NT2/D1 (cell line): ENCODE measurements around the gene PDIK1L.
"Not testable (repeated sequence)": the region's sequence is repeated elsewhere in the genome, so short reads cannot be mapped to it uniquely, and the experiment has no call there.

Source experiments
- DNase-seq: peaks from one replicate; pipeline ENCODE4 v3.0.0-alpha.2; 2011; ENCODE audit warnings: low read depth, low spot score
- H3K27me3 ChIP-seq: 2 replicates; pipeline ENCODE4 v1.6.0; 2011; ENCODE audit warnings: mild to moderate bottlenecking; ENCODE audit not compliant: insufficient read length, insufficient read depth
- H3K36me3 ChIP-seq: 2 replicates; pipeline ENCODE4 v1.6.1; 2011; ENCODE audit warnings: mild to moderate bottlenecking, low read length, mixed read lengths; ENCODE audit not compliant: insufficient read depth, insufficient read length
- H3K4me1 ChIP-seq: 2 replicates; pipeline ENCODE4 v1.5.1; 2011; ENCODE audit not compliant: insufficient read depth, insufficient read length
- H3K4me3 ChIP-seq: 2 replicates; pipeline ENCODE4 v1.5.1; 2011; ENCODE audit warnings: low read depth; ENCODE audit not compliant: insufficient read length
- H3K9ac ChIP-seq: 2 replicates; pipeline ENCODE4 v1.6.0; 2011; ENCODE audit warnings: low read depth; ENCODE audit not compliant: insufficient read length
- H3K9me3 ChIP-seq: 2 replicates; pipeline ENCODE4 v1.5.1; 2011; ENCODE audit warnings: mild to moderate bottlenecking, low read length; ENCODE audit not compliant: insufficient read depth
- SUZ12 ChIP-seq: IDR thresholded peaks from 2 replicates; pipeline ENCODE4 v1.6.1; 2011; ENCODE audit not compliant: insufficient read length, insufficient read depth; ENCODE audit errors: extremely low read depth
- YY1 ChIP-seq: IDR thresholded peaks from 2 replicates; pipeline ENCODE4 v1.6.1; 2011; ENCODE audit not compliant: insufficient read length, insufficient read depth
- ZNF274 ChIP-seq: IDR thresholded peaks from 2 replicates; pipeline ENCODE4 v1.6.1; 2011; ENCODE audit warnings: mild to moderate bottlenecking, low read depth, low read length

Gene PDIK1L

DNA sequence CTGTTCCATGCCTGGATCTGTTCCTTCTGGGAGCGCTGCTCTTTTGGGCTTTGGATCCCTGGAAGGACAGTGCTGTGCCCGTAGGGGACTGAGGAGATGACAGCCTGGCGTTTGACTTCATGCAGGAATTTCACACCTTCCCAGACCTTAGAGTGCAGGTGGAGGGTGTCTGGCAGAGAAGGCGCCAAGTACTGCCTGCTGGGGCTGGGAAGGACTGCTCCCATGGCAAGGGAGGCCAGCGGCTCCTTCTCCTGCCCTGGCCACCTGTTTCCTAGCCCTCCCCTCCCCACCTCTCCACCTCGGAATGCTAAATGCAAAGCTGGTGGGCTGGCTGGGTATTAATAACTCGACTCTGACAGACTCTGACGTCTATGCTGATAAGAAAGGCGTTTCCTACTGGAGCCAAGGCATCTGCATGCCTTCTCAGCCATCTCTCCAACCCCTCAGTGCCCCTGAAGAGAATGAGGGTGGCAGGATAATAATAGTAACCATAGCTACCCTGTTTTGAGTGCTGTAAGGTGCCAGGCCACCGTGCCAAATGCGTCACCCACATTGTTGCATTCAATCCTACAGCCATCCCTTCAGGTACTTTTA lies 17.5 kb upstream of the PDIK1L start:
- Histone ChIP-seq H3K4me3 (no peak overlapping the region), H3K9ac (peak overlapping the region; percentile 58), H3K4me1 (peaks cover 16% of the 10 kb centered on the region), H3K36me3 (no peaks in the 10 kb centered on the region), H3K27me3 (peaks cover 11% of the 10 kb centered on the region), H3K9me3 (no peaks in the 10 kb centered on the region)
- no peak for TF ChIP-seq YY1
- TF ChIP-seq ZNF274: no peak
- no peak for TF ChIP-seq SUZ12
- DNase-seq: no peak

DNA sequence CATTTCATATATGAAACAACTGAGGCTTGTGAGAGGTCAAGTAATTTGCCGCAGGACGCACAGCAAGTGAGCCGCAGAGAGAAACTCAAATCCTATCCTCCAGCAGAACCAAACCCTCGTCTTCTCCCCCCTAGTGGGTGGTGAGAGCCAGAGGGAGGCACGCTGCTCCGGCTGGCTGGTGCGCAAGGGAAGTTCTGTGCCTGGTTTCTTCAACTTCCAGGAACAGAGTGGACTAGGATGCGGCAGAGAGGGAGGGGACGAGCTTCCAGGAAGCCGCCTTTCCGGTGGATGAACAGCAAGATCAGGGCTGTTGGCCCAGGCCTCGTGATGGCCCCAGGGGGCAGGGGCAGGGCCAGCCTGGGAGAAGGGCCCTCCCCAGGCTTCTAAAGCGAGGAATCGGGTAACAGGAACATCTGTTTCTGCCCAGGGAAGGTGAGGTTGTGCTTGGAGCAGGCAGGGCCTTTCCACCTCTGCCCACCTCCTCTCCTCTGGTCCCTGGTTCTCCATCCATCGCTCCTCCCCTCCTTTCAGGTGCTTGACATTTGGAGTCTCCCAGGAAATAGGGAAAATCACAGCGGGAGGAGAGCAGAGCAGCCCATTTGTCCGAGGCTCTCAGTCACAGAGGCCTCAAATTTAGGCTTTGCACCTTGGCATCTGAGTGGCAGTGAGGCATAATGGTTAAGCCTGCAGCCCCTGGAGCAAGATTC lies 16.8 kb upstream of the PDIK1L start:
- no peak for DNase-seq
- Histone ChIP-seq H3K27me3 (peaks cover 11% of the 10 kb centered on the region), H3K4me3 (no peak overlapping the region), H3K9ac (peak overlapping the region; percentile 58), H3K4me1 (peaks cover 16% of the 10 kb centered on the region), H3K36me3 (no peaks in the 10 kb centered on the region), H3K9me3 (no peaks in the 10 kb centered on the region)
- TF ChIP-seq SUZ12 (no peak), ZNF274 (no peak), YY1 (no peak)

DNA sequence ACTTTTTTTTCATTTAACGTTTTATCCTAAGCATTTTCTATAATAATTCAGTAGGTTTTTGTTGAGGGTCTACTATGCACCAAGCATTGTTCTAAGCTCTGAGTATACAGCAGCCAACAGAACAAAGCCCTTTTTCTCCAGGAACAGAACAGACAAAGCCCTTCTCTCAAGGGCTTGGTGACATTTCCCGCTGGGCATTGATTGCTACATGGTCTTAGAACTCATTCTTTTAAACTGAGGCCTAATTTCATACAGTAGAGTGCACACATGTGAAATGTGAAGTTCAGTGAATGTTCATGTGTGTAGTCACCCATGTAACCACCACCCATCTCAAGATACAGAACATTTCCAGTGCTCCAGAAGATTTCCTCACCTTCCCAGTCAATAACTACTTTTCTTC lies 15.2 kb upstream of the PDIK1L start:
- DNase-seq: no peak
- no peak overlapping the region for H3K4me3 ChIP-seq
- H3K36me3 ChIP-seq: no peaks in the 10 kb centered on the region
- TF ChIP-seq SUZ12: no peak
- no peak for TF ChIP-seq YY1
- TF ChIP-seq ZNF274: no peak
- H3K9me3 ChIP-seq: no peaks in the 10 kb centered on the region
- peaks cover 11% of the 10 kb centered on the region for H3K27me3 ChIP-seq
- no peak overlapping the region for H3K9ac ChIP-seq
- peaks cover 16% of the 10 kb centered on the region for H3K4me1 ChIP-seq

DNA sequence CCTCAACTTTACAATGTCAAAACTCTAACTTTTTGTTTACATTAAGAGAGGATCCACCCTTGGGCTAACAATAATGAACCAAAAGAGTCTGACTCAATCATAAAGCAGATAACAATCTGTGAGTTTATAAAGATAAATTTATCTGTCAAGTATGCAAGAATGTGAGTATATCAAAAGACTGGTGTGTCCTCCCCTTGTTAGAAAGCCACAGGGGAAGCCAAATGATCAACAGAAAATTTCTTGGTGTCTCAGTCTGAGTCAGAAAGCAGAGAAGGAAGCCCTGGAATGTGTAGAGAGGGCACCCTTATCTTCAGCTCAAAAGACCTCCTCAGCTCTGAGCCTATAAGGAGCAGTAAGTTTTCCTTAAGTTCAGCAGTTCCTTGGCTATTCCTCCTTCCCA lies 13.9 kb upstream of the PDIK1L start:
- H3K9ac ChIP-seq: no peak overlapping the region
- peaks cover 15% of the 10 kb centered on the region for H3K4me1 ChIP-seq
- H3K9me3 ChIP-seq: no peaks in the 10 kb centered on the region
- H3K27me3 ChIP-seq: peaks cover 15% of the 10 kb centered on the region
- DNase-seq: no peak
- TF ChIP-seq ZNF274: no peak
- no peak for TF ChIP-seq SUZ12
- TF ChIP-seq YY1: no peak
- no peaks in the 10 kb centered on the region for H3K36me3 ChIP-seq
- no peak overlapping the region for H3K4me3 ChIP-seq

DNA sequence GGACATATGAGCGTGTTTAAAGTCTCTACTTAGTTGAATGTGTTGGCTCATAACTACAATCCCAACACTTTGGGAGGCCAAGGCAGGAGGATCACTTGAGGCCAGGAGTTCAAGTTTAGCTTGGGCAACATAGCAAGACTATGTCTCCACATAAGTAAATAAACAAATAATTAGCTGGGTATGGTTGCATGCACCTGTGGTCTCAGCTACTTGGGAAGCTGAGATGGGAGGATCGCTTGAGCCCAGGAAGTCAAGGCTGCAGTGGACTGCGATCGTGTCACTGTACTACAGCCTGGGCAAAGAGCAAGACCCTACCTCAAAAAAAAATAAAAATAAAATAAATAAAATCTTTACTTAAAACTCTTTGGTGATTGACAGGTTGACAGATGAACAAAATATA lies 13.0 kb upstream of the PDIK1L start:
- Histone ChIP-seq H3K4me1 (peaks cover 15% of the 10 kb centered on the region), H3K9me3 (no peaks in the 10 kb centered on the region), H3K36me3 (no peaks in the 10 kb centered on the region), H3K4me3 (no peak overlapping the region), H3K27me3 (peaks cover 13% of the 10 kb centered on the region), H3K9ac (no peak overlapping the region)
- DNase-seq: no peak
- TF ChIP-seq YY1: no peak
- TF ChIP-seq ZNF274: no peak
- no peak for TF ChIP-seq SUZ12

DNA sequence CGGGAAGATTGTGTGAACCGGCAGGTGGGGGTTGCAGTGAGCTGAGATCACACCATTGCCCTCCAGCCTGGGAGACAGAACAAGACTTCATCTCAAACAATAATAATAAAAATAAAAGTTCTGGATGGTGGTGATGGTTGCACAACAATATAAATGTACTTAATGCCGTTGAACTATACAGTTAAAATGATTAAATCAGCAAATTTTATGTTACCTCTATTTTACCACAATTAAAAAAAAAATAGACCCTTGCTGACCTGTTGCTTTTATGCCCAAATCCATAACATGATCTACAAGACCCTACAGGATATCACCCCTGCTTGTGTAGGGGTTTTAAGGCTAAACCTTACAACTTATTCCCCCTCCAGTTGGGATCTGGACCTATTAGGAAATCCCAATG lies 11.8 kb upstream of the PDIK1L start:
- TF ChIP-seq SUZ12 (no peak), YY1 (no peak), ZNF274 (no peak)
- no peak for DNase-seq
- H3K36me3 ChIP-seq: no peaks in the 10 kb centered on the region
- no peak overlapping the region for H3K4me3 ChIP-seq
- no peak overlapping the region for H3K9ac ChIP-seq
- no peaks in the 10 kb centered on the region for H3K9me3 ChIP-seq
- peaks cover 4% of the 10 kb centered on the region for H3K27me3 ChIP-seq
- H3K4me1 ChIP-seq: peaks cover 5% of the 10 kb centered on the region

DNA sequence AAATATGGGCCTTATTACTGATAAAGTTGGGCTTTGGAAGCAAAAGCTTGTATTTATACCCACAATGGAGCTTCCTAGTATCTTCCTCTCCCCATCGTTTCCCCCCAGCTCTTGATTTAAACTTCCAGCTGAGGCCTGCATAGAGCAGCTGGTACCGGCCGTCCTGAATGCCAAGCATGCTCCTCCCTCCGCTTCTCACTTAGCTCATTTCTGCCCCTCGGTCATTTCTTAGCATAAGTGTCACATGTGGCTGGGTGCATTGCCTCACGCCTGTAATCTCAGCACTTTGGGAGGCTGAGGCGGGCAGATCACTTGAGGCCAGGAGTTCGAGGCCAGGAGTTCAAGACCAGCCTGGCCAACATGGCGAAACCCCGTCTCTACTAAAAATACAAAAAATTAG lies 11.4 kb upstream of the PDIK1L start:
- not testable (repeated sequence) for H3K36me3 ChIP-seq, DNase-seq, H3K4me3 ChIP-seq, H3K9ac ChIP-seq, H3K4me1 ChIP-seq, H3K27me3 ChIP-seq, H3K9me3 ChIP-seq

DNA sequence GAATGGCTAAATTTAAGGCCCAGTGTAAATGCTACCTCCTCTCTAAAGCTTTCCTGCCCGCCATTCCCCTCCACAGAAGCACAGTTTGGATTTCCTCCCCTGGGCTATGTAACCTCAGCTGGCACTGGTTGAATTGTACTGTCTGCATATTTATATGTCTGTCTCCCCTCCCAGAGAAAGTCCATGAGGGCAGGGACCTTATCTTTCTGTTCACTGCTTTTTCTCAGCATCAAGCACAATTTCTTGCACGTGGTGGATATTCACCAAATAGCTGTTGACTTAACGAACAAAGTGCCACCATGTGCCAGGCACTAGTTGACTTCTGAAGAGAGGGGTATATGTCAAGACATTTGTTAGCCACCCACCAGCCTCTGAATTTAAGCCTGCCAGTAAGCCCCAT lies 9.5 kb upstream of the PDIK1L start:
- DNase-seq: no peak
- Histone ChIP-seq H3K27me3 (peaks cover 4% of the 10 kb centered on the region), H3K36me3 (no peaks in the 10 kb centered on the region), H3K9me3 (no peaks in the 10 kb centered on the region), H3K4me1 (no peaks in the 10 kb centered on the region), H3K9ac (no peak overlapping the region), H3K4me3 (no peak overlapping the region)
- TF ChIP-seq ZNF274: no peak
- TF ChIP-seq SUZ12: no peak
- no peak for TF ChIP-seq YY1
